HG03521 (cell line): ENCODE data around the gene MYO16.

ENCODE experiments used
- ATAC-seq: cut with Tn5 transposase; IDR thresholded peaks from one replicate; pipeline ENCODE4 v1.9.1; 2021; ENCODE audit warnings: mild to moderate bottlenecking, moderate library complexity; ENCODE audit not compliant: unreplicated experiment

The MYO16 gene

GRCh38 chr13:109255141-109255856 is 625.9 kb downstream of the MYO16 start:
- ATAC-seq: no peak

- ATAC-seq: no peak
Observed at GRCh38 chr13:109256866-109257760, 627.7 kb downstream of the MYO16 start.
